Brain microvascular endothelial cell (primary cell): ENCODE measurements around the gene TEX13C.

Experiments used
- DNase-seq: peaks from one replicate; pipeline ENCODE4 v3.0.0-alpha.2; 2020
- H3K27ac ChIP-seq: fragments of 250-450 bp; sonication (Bioruptor Pico); 2 replicates; pipeline ENCODE4 v1.5.1; 2020; ENCODE audit warnings: mild to moderate bottlenecking, moderate library complexity
- H3K27me3 ChIP-seq: fragments of 250-450 bp; sonication (Bioruptor Pico); replicated peaks from 2 replicates; pipeline ENCODE4 v1.5.1; 2020; ENCODE audit warnings: mild to moderate bottlenecking
- H3K36me3 ChIP-seq: fragments of 250-450 bp; sonication (Bioruptor Pico); replicated peaks from 2 replicates; pipeline ENCODE4 v1.5.1; 2020; ENCODE audit warnings: mild to moderate bottlenecking
- H3K4me3 ChIP-seq: 2 replicates; pipeline ENCODE4 v1.5.1; 2011; ENCODE audit warnings: low read depth, mild to moderate bottlenecking, control low read depth, low read length, moderate library complexity
- CTCF ChIP-seq: IDR thresholded peaks from 2 replicates; pipeline ENCODE4 v1.5.1; 2011; ENCODE audit warnings: low read depth, mild to moderate bottlenecking, moderate library complexity, low read length, control low read depth, inconsistent platforms; ENCODE audit errors: missing control alignments
- in situ Hi-C: cut with HindIII; loops from 2 replicates; pipeline ENCODE4 v1.10.0; 2017; ENCODE audit warnings: low sequenced_read_pairs, low pct_ligation_motif_present

TEX13C gene

GRCh38 chrX:125319646-125320521 lies at the start of gene TEX13C:
Gene TEX13C, plus strand, starts transcription at chrX:125319871. Its CDS starts 249 bp downstream, at chrX:125320120.
- TF ChIP-seq CTCF = no peak
- DNase-seq = no peak
- no peak within 1 kb of the TSS for H3K27ac ChIP-seq
- H3K4me3 ChIP-seq = no peak within 1 kb of the TSS
- H3K36me3 ChIP-seq = no peaks in the 10 kb centered on the region
- in situ Hi-C loops = no loop called here
- no peaks in the 10 kb centered on the region for H3K27me3 ChIP-seq

GRCh38 chrX:125287282-125287681 lies 32.4 kb upstream of the TEX13C start:
- Histone ChIP-seq H3K36me3 (no peaks in the 10 kb centered on the region), H3K4me3 (no peak overlapping the region), H3K27ac (no peak overlapping the region), H3K27me3 (no peaks in the 10 kb centered on the region)
- in situ Hi-C loops = no loop called here
- TF ChIP-seq CTCF = no peak
- DNase-seq = no peak

GRCh38 chrX:125288343-125288742 lies 31.3 kb upstream of the TEX13C start:
- TF ChIP-seq CTCF = no peak
- in situ Hi-C loops = no loop called here
- H3K27ac ChIP-seq = no peak overlapping the region
- no peak overlapping the region for H3K4me3 ChIP-seq
- no peaks in the 10 kb centered on the region for H3K27me3 ChIP-seq
- no peaks in the 10 kb centered on the region for H3K36me3 ChIP-seq
- DNase-seq = no peak

GRCh38 chrX:125289209-125289608 lies 30.5 kb upstream of the TEX13C start:
- H3K27ac ChIP-seq = no peak overlapping the region
- H3K4me3 ChIP-seq = no peak overlapping the region
- DNase-seq = peak; percentile 7
- in situ Hi-C loops = no loop called here
- H3K36me3 ChIP-seq = no peaks in the 10 kb centered on the region
- H3K27me3 ChIP-seq = no peaks in the 10 kb centered on the region
- TF ChIP-seq CTCF = no peak

DNA sequence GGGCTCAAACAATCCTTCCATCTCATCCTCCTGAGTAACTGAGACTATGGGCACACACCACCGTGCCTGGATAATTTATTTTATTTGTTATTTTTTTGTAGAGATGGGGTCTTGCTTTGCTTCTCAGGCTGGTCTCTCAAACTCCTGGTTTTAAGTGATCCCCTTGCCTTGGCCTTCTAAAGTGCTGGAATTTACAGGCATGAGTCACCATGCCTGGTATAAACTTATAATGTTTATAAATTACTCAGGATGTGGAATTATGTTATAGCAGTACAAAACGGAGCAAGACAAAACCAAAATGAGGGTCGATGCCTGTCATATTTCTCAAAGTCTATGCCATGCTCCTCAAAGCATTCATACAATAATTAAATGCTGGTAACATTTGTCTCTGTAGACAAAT lies 29.8 kb upstream of the TEX13C start:
- no peak for TF ChIP-seq CTCF
- no peaks in the 10 kb centered on the region for H3K36me3 ChIP-seq
- in situ Hi-C loops = no loop called here
- H3K27ac ChIP-seq = no peak overlapping the region
- no peak overlapping the region for H3K4me3 ChIP-seq
- no peak for DNase-seq
- H3K27me3 ChIP-seq = no peaks in the 10 kb centered on the region
